Sigmoid colon (tissue), 4 donors: ENCODE results near the gene FAM149A.

Experiments used
- EP300 ChIP-seq, 4 donors: sonication (generic); formaldehyde crosslinking; IDR thresholded peaks; one replicate each; pipeline ENCODE4 v1.6.1; 2017; ENCODE audit warnings: antibody characterized with exemption in 4 of 4
- POLR2A ChIP-seq, 2 donors: fragments of 450-650 bp; IDR thresholded peaks; one replicate each; pipeline ENCODE4 v1.6.1; 2016; ENCODE audit warnings: antibody characterized with exemption in 2 of 2, mild to moderate bottlenecking in 2 of 2, moderate library complexity in 2 of 2
- POLR2AphosphoS5 ChIP-seq, 4 donors: sonication (generic); formaldehyde crosslinking; IDR thresholded peaks; one replicate each; pipeline ENCODE4 v1.6.1; 2017; ENCODE audit warnings: antibody characterized with exemption in 4 of 4
- TF ChIP-seq, protein P1 (sequence below), 4 experiments: fragments of 450-650 bp in 3 of 4; fragments of 200-600 bp in 1 of 4; IDR thresholded peaks; one replicate each; pipeline ENCODE4 v1.5.1; 2016 to 2019; ENCODE audit warnings: antibody characterized with exemption in 4 of 4, mild to moderate bottlenecking in 3 of 4, moderate library complexity in 2 of 4

DNA sequence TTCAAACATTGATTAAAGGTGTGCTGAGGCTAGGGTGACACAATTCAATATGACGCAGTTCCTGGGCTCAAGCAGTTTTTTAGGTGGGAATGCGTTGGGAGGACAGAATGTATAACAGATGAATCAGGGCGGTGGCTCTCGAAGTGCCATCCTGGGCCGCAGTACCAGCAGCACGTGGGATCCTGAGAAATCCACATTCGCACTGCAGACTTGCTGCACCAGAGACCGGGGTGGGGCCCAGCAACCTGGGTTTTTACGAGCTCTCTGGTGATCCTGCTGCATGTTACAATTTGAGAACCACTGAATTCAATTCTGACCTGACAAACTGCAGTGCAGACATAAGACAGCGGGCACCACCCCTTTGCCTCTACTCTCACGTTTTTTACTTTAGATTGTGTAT lies 30.4 kb downstream of the FAM149A start:
- TF ChIP-seq, protein P1, sequence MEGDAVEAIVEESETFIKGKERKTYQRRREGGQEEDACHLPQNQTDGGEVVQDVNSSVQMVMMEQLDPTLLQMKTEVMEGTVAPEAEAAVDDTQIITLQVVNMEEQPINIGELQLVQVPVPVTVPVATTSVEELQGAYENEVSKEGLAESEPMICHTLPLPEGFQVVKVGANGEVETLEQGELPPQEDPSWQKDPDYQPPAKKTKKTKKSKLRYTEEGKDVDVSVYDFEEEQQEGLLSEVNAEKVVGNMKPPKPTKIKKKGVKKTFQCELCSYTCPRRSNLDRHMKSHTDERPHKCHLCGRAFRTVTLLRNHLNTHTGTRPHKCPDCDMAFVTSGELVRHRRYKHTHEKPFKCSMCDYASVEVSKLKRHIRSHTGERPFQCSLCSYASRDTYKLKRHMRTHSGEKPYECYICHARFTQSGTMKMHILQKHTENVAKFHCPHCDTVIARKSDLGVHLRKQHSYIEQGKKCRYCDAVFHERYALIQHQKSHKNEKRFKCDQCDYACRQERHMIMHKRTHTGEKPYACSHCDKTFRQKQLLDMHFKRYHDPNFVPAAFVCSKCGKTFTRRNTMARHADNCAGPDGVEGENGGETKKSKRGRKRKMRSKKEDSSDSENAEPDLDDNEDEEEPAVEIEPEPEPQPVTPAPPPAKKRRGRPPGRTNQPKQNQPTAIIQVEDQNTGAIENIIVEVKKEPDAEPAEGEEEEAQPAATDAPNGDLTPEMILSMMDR (IDR thresholded peaks at IDR 0.05): no peak
- TF ChIP-seq POLR2A (IDR thresholded peaks at IDR 0.05) (no peak), EP300 (IDR thresholded peaks at IDR 0.05) (no peak), POLR2AphosphoS5 (IDR thresholded peaks at IDR 0.05) (no peak)
